WTC11 (cell line): ENCODE results near the gene ZSCAN5C. TPM values are rescaled to one million over a fixed set of nuclear protein-coding genes. Genes with fewer than 3 reads are reported as not detected.
A peak's percentile ranks its signal among the peaks of the same experiment; 100 is the strongest.
"Not testable (repeated sequence)": the region's sequence is repeated elsewhere in the genome, so short reads cannot be mapped to it uniquely, and the experiment has no call there.

ENCODE experiments used
- ATAC-seq: fragments of 200-7000 bp; cut with Tn5 transposase; 2 replicates; pipeline ENCODE4 v1.10.0; 2021; ENCODE audit warnings: mild to moderate bottlenecking, moderate library complexity
- CTCF ChIA-PET: fragments of 300-600 bp; sonication (Branson Sonifier 250); formaldehyde crosslinking; loops from one replicate; lab custom pipeline; 2021; ENCODE audit warnings: antibody characterized with exemption; lab: Charles Lee
- POLR2A ChIA-PET: fragments of 350-600 bp; sonication (Branson Sonifier 250); formaldehyde crosslinking; loops from one replicate; lab custom pipeline; 2021; ENCODE audit warnings: antibody characterized with exemption; lab: Charles Lee
- DNase-seq: peaks from one replicate; pipeline ENCODE4 v3.0.0; 2021; ENCODE audit warnings: low spot score
- H3K27ac Mint-ChIP-seq: 2 replicates; pipeline ENCODE4 v1.8.0; 2021; ENCODE audit warnings: mixed read lengths
- H3K27me3 Mint-ChIP-seq: 2 replicates; pipeline ENCODE4 v1.8.0; 2021; ENCODE audit warnings: low read depth, mild to moderate bottlenecking, moderate library complexity, mixed read lengths
- H3K36me3 Mint-ChIP-seq: 2 replicates; pipeline ENCODE4 v1.8.0; 2021; ENCODE audit warnings: mixed read lengths
- H3K4me1 Mint-ChIP-seq: 2 replicates; pipeline ENCODE4 v1.8.0; 2022; ENCODE audit warnings: mixed read lengths
- H3K4me3 Mint-ChIP-seq: 2 replicates; pipeline ENCODE4 v1.8.0; 2021; ENCODE audit warnings: mild to moderate bottlenecking, moderate library complexity, mixed read lengths
- H3K9me3 Mint-ChIP-seq: 2 replicates; pipeline ENCODE4 v1.8.0; 2021; ENCODE audit warnings: mixed read lengths
- AFF4 ChIP-seq: sonication (generic); formaldehyde crosslinking; IDR thresholded peaks from 2 replicates; pipeline ENCODE4 v1.8.1; 2023; ENCODE audit warnings: mild to moderate bottlenecking, missing genetic modification reagents, borderline replicate concordance
- ATF1 ChIP-seq: sonication (generic); formaldehyde crosslinking; IDR thresholded peaks from 2 replicates; pipeline ENCODE4 v1.8.1; 2023; ENCODE audit warnings: mild to moderate bottlenecking, moderate library complexity, missing genetic modification reagents
- CTCF ChIP-seq: fragments of 200-600 bp; IDR thresholded peaks from 2 replicates; pipeline ENCODE4 v1.8.0; 2022; ENCODE audit warnings: antibody characterized with exemption
- ELF4 ChIP-seq: sonication (generic); formaldehyde crosslinking; IDR thresholded peaks from 2 replicates; pipeline ENCODE4 v1.8.1; 2022; ENCODE audit warnings: low read depth, mild to moderate bottlenecking, moderate library complexity, missing genetic modification reagents
- GRHL2 ChIP-seq: fragments of 250-450 bp; sonication (Bioruptor Pico); IDR thresholded peaks from 2 replicates; pipeline ENCODE4 v1.8.0; 2022; ENCODE audit warnings: mild to moderate bottlenecking, moderate library complexity; ENCODE audit not compliant: insufficient replicate concordance, severe bottlenecking
- OVOL2 ChIP-seq: fragments of 250-450 bp; sonication (Bioruptor Pico); IDR thresholded peaks from 2 replicates; pipeline ENCODE4 v1.9.0; 2021; ENCODE audit warnings: mild to moderate bottlenecking, borderline replicate concordance
- PRDM15 ChIP-seq: sonication (generic); formaldehyde crosslinking; IDR thresholded peaks from 2 replicates; pipeline ENCODE4 v1.8.0; 2022; ENCODE audit warnings: missing genetic modification reagents
- TEAD1 ChIP-seq: sonication (generic); formaldehyde crosslinking; IDR thresholded peaks from 2 replicates; pipeline ENCODE4 v1.8.0; 2022; ENCODE audit warnings: mild to moderate bottlenecking, missing genetic modification reagents
- ZNF317 ChIP-seq: sonication (generic); formaldehyde crosslinking; IDR thresholded peaks from 2 replicates; pipeline ENCODE4 v1.8.1; 2023; ENCODE audit warnings: low read depth, mild to moderate bottlenecking, moderate library complexity, missing genetic modification reagents, borderline replicate concordance
- ZNF532 ChIP-seq: fragments of 250-450 bp; sonication (Bioruptor Pico); IDR thresholded peaks from 2 replicates; pipeline ENCODE4 v1.9.0; 2021; ENCODE audit warnings: mild to moderate bottlenecking, borderline replicate concordance
- total RNA-seq: library from RNA; stranded (reverse); gene quantifications from 3 replicates; pipeline ENCODE4 v1.2.3, GENCODE V29; 2021

Gene ZSCAN5C
- total RNA-seq, 1 experiment from 2014 or later: not detected

GRCh38 chr19:56221442-56221841 lies 19.4 kb downstream of the ZSCAN5C start:
- POLR2A ChIA-PET, H3K27ac Mint-ChIP-seq, H3K9me3 Mint-ChIP-seq, H3K4me3 Mint-ChIP-seq, DNase-seq, H3K36me3 Mint-ChIP-seq: not testable (repeated sequence)
- peaks cover 11% of the 10 kb centered on the region for H3K27me3 Mint-ChIP-seq
- ATAC-seq: peak; percentile 23
- H3K4me1 Mint-ChIP-seq: peaks cover 11% of the 10 kb centered on the region
- TF ChIP-seq CTCF: peak; percentile 31; the same call in 1 of the 2 replicates
- CTCF ChIA-PET: interaction anchor here (1.0 to 1.8 kb wide), 8 partner anchors 34 to 155 kb away, joined by 3 to 9 read pairs (median 4); partner anchors contain the start of gene GALP

GRCh38 chr19:56221851-56222250 lies 19.8 kb downstream of the ZSCAN5C start:
- Mint-ChIP-seq H3K27ac (no peak overlapping the region), H3K9me3 (no peaks in the 10 kb centered on the region), H3K27me3 (peaks cover 10% of the 10 kb centered on the region), H3K4me1 (peaks cover 7% of the 10 kb centered on the region), H3K4me3 (no peak overlapping the region), H3K36me3 (no peaks in the 10 kb centered on the region)
- ChIA-PET CTCF (interaction anchor here (1.0 to 1.8 kb wide), 8 partner anchors 33 to 155 kb away, joined by 3 to 9 read pairs (median 4); partner anchors contain the start of gene GALP), POLR2A (no interaction called here)
- ATAC-seq: no peak
- TF ChIP-seq OVOL2 (no peak), ZNF532 (no peak), PRDM15 (no peak), ZNF317 (CRISPR knock-in tag) (no peak), ELF4 (CRISPR knock-in tag) (no peak), ATF1 (CRISPR knock-in tag) (no peak), AFF4 (no peak), TEAD1 (CRISPR knock-in tag) (no peak), GRHL2 (no peak)
- DNase-seq: no peak
